GM10266 (cell line): ENCODE measurements around the gene WDR90.

Experiments
- DNase-seq: peaks from one replicate; pipeline ENCODE4 v3.0.0; 2012; ENCODE audit errors: extremely low spot score
- TF ChIP-seq, protein P1 (sequence below): IDR thresholded peaks from 2 replicates; pipeline ENCODE4 v1.5.1; 2012; ENCODE audit warnings: mild to moderate bottlenecking, low read depth; ENCODE audit not compliant: control insufficient read depth, insufficient read depth; ENCODE audit errors: missing control alignments

WDR90 gene

GRCh38 chr16:680625-680945, 31.4 kb downstream of the WDR90 start:
- DNase-seq = no peak
- TF ChIP-seq, protein P1, sequence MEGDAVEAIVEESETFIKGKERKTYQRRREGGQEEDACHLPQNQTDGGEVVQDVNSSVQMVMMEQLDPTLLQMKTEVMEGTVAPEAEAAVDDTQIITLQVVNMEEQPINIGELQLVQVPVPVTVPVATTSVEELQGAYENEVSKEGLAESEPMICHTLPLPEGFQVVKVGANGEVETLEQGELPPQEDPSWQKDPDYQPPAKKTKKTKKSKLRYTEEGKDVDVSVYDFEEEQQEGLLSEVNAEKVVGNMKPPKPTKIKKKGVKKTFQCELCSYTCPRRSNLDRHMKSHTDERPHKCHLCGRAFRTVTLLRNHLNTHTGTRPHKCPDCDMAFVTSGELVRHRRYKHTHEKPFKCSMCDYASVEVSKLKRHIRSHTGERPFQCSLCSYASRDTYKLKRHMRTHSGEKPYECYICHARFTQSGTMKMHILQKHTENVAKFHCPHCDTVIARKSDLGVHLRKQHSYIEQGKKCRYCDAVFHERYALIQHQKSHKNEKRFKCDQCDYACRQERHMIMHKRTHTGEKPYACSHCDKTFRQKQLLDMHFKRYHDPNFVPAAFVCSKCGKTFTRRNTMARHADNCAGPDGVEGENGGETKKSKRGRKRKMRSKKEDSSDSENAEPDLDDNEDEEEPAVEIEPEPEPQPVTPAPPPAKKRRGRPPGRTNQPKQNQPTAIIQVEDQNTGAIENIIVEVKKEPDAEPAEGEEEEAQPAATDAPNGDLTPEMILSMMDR = no peak

GRCh38 chr16:680967-681745, 32.0 kb downstream of the WDR90 start:
- no peak for DNase-seq
- TF ChIP-seq, protein P1 = peak; percentile 25

GRCh38 chr16:681746-682427, 32.7 kb downstream of the WDR90 start:
- TF ChIP-seq, protein P1 = no peak
- no peak for DNase-seq

DNA sequence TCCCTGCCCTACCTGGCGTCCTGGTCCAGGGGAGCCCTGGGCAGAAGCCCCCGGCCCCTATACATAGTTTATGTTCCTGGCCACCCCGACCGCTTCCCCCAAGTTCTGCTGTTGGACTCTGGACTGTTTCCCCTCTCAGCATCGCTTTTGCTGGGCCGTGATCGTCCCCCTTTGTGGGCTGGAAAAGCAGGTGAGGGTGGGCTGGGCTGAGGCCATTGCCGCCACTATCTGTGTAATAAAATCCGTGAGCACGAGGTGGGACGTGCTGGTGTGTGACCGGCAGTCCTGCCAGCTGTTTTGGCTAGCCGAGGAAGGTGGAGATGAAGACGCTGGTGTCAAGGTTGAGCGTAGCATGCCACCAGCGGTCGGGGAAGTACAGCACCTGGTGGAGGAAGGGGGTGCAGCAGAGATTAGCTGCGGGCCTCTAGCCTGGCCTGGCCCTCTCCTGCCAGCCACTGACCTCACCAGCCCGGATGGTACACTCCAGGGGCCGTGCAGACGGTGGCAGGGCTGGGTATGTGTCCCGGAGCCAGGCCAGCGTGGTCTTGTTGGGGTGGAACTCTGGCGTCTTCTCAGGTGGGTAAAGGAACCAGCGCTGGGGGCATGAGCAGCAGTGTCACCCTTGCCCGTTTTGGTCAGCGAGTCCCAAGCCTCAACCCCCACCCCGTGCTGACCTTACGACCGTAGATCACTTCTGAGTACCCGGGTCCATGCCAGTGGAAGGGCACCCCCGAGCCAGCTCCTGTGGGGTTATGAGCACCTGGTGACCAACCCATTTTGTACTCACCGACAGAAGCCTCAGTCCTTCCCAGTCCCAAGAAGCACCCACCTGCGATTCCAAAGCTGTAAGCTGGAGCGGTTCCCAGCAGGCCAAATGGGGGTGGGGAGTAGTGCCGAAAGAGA, 33.6 kb downstream of the WDR90 start:
- no peak for DNase-seq
- TF ChIP-seq, protein P1 = no peak

DNA sequence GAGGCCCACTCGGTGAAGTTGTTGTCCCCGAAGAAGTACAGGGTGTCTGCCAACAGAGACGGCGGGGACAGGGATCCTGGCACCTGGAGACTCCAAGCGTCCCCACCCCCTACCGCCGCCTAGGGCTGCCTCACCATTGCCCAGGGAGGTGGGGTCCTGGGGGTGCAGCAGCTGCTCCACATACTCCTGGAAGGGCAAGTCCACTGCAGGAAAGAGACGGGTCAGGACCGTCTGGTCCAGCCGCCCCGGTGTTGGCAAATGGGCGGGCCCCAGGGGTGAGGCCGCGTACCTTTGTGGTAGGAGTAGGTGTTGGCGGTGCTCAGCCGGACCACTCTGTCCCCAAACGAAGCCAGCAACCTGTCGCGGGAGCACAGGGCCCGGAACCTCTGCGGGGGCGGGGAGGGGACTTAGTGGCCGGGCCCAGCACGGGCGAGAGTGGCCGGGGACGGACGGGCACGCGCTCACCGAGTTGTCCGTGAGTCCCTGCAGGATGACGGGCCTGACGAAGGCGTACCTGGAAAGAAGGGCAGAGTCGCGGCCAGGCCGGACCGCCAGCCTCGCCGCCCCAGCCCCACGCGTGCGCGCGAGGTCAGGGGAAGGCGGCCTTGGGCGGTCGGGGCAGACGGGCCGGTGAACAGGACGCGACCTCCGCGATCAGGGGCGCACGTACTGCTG, 34.4 kb downstream of the WDR90 start:
- TF ChIP-seq, protein P1 = no peak
- DNase-seq = no peak

- peak; percentile 99 for DNase-seq
- TF ChIP-seq, protein P1 = no peak
Observed at GRCh38 chr16:684071-684794, 35.1 kb downstream of the WDR90 start, which contains the start of gene JMJD8. Gene JMJD8, minus strand, starts transcription at chr16:684334. Its CDS starts 15 bp downstream, at chr16:684319.
